Upper lobe of left lung (tissue), 6 donors: ENCODE data around the gene KIRREL3. TPM values are rescaled to one million over a fixed set of nuclear protein-coding genes. Genes with fewer than 3 reads are reported as not detected.
A peak's percentile ranks its signal among the peaks of the same experiment; 100 is the strongest.
"Not testable (repeated sequence)": the region's sequence is repeated elsewhere in the genome, so short reads cannot be mapped to it uniquely, and the experiment has no call there.

Experiments
- ATAC-seq, 2 donors: fragments of 200-7000 bp; cut with Tn5 transposase; one replicate each; pipeline ENCODE4 v1.9.1; 2022; ENCODE audit warnings: mild to moderate bottlenecking in 2 of 2, moderate library complexity in 2 of 2; ENCODE audit not compliant: low FRiP score in 2 of 2
- DNase-seq, 2 donors: peaks; one replicate each; pipeline ENCODE4 v3.0.0-alpha.2; 2019 to 2020
- H3K27ac ChIP-seq, 4 donors: fragments of 200-600 bp; sonication (generic); one replicate each; pipeline ENCODE4 v1.5.1; 2016 to 2019
- H3K27me3 ChIP-seq, 4 donors: fragments of 200-600 bp; sonication (generic); one replicate each; pipeline ENCODE4 v1.5.1; 2017 to 2019
- H3K36me3 ChIP-seq, 4 donors: fragments of 200-600 bp; sonication (generic); one replicate each; pipeline ENCODE4 v1.5.1; 2016 to 2019
- H3K4me1 ChIP-seq, 4 donors: fragments of 200-600 bp; sonication (generic); one replicate each; pipeline ENCODE4 v1.5.1; 2018 to 2019
- H3K4me3 ChIP-seq, 4 donors: fragments of 200-600 bp; sonication (generic); one replicate each; pipeline ENCODE4 v1.5.1; 2017 to 2019; ENCODE audit warnings: mild to moderate bottlenecking in 2 of 4, moderate library complexity in 1 of 4
- H3K9me3 ChIP-seq, 4 donors: fragments of 200-600 bp; sonication (generic); one replicate each; pipeline ENCODE4 v1.5.1; 2018 to 2019
- EP300 ChIP-seq, 4 donors: sonication (generic); formaldehyde crosslinking; IDR thresholded peaks; one replicate each; pipeline ENCODE4 v1.5.1; 2017; ENCODE audit warnings: antibody characterized with exemption in 4 of 4, control low read depth in 2 of 4
- POLR2A ChIP-seq, 4 donors: fragments of 450-650 bp; IDR thresholded peaks; one replicate each; pipeline ENCODE4 v1.5.1; 2016 to 2017; ENCODE audit warnings: antibody characterized with exemption in 4 of 4, mild to moderate bottlenecking in 2 of 4
- POLR2AphosphoS5 ChIP-seq, 2 donors: sonication (generic); formaldehyde crosslinking; IDR thresholded peaks; one replicate each; pipeline ENCODE4 v1.5.1; 2017; ENCODE audit warnings: antibody characterized with exemption in 2 of 2
- WGBS, 2 donors: methylation state at CpG; one replicate each; pipeline ENCODE4 v1.1.5; 2017 to 2018; 5-methylcytosine and 5-hydroxymethylcytosine counted together
- total RNA-seq, 6 donors: library from RNA; depleted of rRNA in 4 of 6; stranded (reverse); fragments of >200 nt in 4 of 6; gene quantifications; one replicate each; pipeline versions ENCODE4 v1.1.0 to v1.2.1, GENCODE V29; 2016 to 2021
- TF ChIP-seq, protein P1 (sequence below), 6 experiments: fragments of 450-650 bp in 4 of 6; fragments of 200-600 bp in 2 of 6; sonication (generic) in 2 of 6; IDR thresholded peaks; one replicate each; pipeline ENCODE4 v1.5.1; 2016 to 2019; ENCODE audit warnings: antibody characterized with exemption in 6 of 6
- donor health status: DM: no; HTN: no; CAD: no; lungs with moderate emphysema.
- donor health status: DM: no; HTN: yes; CAD: no; lungs with severe emphysema.

KIRREL3 gene
- total RNA-seq, 6 donors from 2014 or later: 0.22 to 0.24 TPM; not detected in 4

DNA sequence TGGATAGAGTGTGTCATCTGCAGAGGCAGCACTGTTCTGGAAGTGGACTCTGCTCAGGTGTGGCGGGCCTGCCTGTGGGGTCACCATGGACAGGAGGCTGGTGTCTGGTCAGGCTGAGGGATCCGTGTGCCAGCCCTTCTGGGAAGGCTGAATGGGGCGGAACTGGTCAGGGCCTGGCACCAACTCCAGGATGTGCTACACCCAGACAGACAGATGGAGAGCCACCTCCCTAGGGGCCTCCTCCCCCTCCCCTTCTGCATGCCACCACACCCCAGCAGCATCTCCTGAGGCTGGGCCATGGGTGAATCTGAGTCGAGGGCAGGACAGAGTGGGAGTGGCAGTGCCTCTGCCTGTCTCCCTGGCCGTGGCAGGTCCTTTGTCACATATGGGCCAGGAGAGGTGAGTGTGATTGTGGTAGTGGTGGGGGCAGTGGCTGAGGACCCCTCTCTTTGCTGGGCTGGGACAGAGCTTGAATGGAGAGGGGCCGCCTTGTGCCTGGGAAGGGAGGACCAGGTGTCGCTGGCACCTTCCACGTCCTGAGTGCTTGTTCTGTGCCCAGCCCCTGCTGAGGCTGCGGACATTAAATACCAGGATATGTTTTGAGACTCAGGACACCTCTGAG lies 616.0 kb downstream of the KIRREL3 start:
- 86 to 100% methylated on average over 3 to 6 of the region's 9 CpGs for WGBS, 2 donors
- no peaks in the 10 kb centered on the region for H3K27me3 ChIP-seq
- peak overlapping the region in 1 of 4 donors; percentile 30 for H3K27ac ChIP-seq
- H3K4me1 ChIP-seq: peaks cover 12 to 23% (median 15%) of the 10 kb centered on the region in 4 donors
- TF ChIP-seq, protein P1, sequence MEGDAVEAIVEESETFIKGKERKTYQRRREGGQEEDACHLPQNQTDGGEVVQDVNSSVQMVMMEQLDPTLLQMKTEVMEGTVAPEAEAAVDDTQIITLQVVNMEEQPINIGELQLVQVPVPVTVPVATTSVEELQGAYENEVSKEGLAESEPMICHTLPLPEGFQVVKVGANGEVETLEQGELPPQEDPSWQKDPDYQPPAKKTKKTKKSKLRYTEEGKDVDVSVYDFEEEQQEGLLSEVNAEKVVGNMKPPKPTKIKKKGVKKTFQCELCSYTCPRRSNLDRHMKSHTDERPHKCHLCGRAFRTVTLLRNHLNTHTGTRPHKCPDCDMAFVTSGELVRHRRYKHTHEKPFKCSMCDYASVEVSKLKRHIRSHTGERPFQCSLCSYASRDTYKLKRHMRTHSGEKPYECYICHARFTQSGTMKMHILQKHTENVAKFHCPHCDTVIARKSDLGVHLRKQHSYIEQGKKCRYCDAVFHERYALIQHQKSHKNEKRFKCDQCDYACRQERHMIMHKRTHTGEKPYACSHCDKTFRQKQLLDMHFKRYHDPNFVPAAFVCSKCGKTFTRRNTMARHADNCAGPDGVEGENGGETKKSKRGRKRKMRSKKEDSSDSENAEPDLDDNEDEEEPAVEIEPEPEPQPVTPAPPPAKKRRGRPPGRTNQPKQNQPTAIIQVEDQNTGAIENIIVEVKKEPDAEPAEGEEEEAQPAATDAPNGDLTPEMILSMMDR (IDR thresholded peaks at IDR 0.05): no peak
- TF ChIP-seq EP300 (IDR thresholded peaks at IDR 0.05) (no peak), POLR2AphosphoS5 (IDR thresholded peaks at IDR 0.05) (no peak), POLR2A (IDR thresholded peaks at IDR 0.05) (no peak)
- H3K36me3 ChIP-seq: no peaks in the 10 kb centered on the region
- no peak for ATAC-seq
- H3K9me3 ChIP-seq: no peaks in the 10 kb centered on the region
- no peak overlapping the region for H3K4me3 ChIP-seq
- no peak for DNase-seq

DNA sequence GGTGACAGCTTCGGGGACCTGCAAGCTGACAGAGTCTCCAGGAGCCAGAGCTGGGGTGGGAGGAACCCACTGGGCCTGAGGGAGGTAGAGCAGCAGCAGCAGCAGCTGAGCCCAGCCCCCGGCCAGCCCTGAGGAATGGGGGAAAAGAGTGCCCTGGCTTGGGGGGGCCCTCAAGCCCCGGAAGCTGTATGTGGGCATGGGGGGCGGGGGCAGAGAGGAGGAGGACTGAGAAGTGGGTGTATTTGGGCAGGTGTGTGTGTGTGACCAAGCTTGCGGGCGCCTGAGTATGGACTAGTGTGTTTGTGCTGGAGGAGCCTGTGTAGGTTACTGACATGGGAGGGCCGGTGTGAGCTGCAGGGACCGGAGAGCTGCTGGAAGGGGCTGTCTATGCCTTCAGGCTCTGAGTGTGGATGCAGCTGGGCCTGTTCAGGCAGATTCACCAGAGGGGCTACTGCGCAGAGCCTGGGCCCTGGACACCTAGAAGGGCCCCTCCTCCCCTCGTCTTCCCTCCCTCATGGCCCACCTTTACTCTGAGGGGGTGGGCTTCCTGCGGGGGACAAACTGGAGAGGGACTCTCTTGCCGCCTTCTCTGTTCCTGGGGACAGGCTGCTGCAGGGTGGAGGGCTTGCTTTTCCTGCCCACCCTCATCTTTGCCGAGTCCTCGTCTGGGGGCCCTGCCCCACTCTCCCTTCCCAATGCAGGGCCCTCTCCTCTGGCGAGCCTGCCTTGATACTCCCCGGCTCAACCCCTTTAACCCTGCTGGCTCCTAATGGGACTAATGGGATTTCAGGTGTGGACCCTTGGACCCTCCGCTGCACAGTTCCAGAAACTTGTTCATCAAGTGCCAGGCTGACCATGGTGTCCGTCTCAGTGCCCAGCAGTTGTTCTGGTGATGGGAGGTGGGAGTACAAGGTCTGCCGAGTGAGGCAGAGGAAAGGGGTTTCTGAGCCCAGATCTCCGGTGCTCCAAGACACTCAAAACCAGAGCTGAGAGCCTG lies 616.9 kb downstream of the KIRREL3 start:
- 87 to 93% methylated on average over 12 to 20 of the region's 20 CpGs for WGBS, 2 donors
- peak overlapping the region in 3 of 4 donors; percentile 4 to 52 (median 30) for H3K27ac ChIP-seq
- H3K4me3 ChIP-seq: no peak overlapping the region
- no peaks in the 10 kb centered on the region for H3K9me3 ChIP-seq
- DNase-seq (no peak), ATAC-seq (peak in 1 of 2 donors; percentile 2)
- H3K27me3 ChIP-seq: no peaks in the 10 kb centered on the region
- H3K4me1 ChIP-seq: peaks cover 12 to 23% (median 15%) of the 10 kb centered on the region in 4 donors
- TF ChIP-seq EP300 (IDR thresholded peaks at IDR 0.05) (no peak), POLR2A (IDR thresholded peaks at IDR 0.05) (no peak), POLR2AphosphoS5 (IDR thresholded peaks at IDR 0.05) (no peak)
- TF ChIP-seq, protein P1 (IDR thresholded peaks at IDR 0.05): no peak
- H3K36me3 ChIP-seq: no peaks in the 10 kb centered on the region

DNA sequence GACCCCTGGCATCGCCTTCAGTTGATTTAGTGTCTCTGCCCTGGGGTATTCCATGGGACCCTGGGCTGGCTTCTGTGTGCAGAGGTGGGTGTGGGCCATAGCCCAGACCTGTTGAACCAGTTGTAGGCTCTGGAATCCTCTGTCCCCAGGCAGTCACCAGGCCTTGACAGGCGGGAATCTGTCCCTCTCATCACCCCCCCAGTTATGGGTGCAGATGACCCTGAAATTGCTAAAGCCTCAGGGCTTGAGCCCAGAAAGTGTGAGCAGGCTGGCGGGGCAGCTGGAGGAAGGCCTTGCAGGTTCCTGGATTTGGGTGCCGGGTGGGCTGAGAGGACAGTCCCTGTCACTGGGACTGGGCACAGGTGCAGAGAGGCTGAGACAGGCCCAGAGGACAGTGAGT lies 617.9 kb downstream of the KIRREL3 start:
- ATAC-seq: not testable (repeated sequence)
- 97 to 100% methylated on average over 1 to 4 of the region's 4 CpGs for WGBS, 2 donors

DNA sequence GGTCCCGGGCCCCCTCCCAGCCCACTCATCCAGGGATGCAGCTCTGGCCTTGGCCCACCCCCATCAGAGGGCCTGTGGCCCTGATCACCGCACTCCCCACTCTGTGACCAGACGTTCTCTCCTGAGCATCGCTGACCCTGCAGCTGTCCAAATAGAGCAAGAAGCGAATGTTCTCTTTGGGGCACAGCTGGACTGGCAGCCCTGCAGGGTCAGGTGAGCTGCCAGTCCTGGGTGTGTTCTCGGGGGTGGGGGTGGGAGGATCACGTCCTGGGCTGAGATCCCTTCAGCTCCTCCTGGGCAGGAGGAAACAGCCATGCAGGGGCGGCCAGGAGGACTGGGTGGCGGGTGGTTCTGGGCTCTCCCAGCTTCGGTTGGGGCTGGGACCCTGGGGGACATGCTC lies 618.6 kb downstream of the KIRREL3 start:
- 86% methylated on average over 3 of the region's 10 CpGs; no CpG with 5 or more reads in 1 of the 2 donors for WGBS, 2 donors
- H3K36me3 ChIP-seq, DNase-seq, ATAC-seq, H3K4me3 ChIP-seq, H3K9me3 ChIP-seq, H3K27ac ChIP-seq, H3K27me3 ChIP-seq: not testable (repeated sequence)
- H3K4me1 ChIP-seq: peaks cover 11 to 21% (median 14%) of the 10 kb centered on the region in 4 donors

More for the DNA sequence above, 617.9 kb downstream of the KIRREL3 start:
- not testable (repeated sequence) for H3K4me3 ChIP-seq, H3K9me3 ChIP-seq, DNase-seq, H3K27me3 ChIP-seq, H3K36me3 ChIP-seq
- Histone ChIP-seq H3K27ac (peak overlapping the region in 1 of 4 donors; percentile 18), H3K4me1 (peaks cover 12 to 23% (median 15%) of the 10 kb centered on the region in 4 donors)

DNA sequence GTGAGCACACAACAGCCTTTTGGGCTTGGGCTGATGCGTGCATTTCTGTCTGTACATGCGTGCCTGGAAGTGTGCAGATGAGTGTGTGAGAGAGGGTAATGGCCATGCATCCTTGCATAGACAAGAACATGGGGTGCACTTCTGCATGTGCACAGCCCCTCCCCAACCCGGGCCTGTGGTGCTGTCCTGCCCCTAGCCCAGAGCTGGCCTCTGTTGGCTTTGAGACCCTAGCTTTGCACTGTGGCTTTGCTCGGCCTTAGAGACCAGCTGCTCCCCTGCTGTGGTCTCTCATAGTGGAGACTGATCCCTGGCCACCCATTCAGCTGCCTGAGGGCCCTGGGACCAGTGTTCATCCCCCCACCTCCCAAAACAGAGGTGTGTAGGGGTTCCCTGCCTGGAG lies 619.7 kb downstream of the KIRREL3 start:
- DNase-seq (no peak), ATAC-seq (peak in 1 of 2 donors; percentile 7)
- Histone ChIP-seq H3K36me3 (no peaks in the 10 kb centered on the region), H3K4me1 (peaks cover 2 to 10% (median 3%) of the 10 kb centered on the region in 4 donors), H3K9me3 (no peaks in the 10 kb centered on the region), H3K27me3 (no peaks in the 10 kb centered on the region), H3K4me3 (no peak overlapping the region), H3K27ac (no peak overlapping the region)
- 94 to 100% methylated on average over 1 to 4 of the region's 4 CpGs for WGBS, 2 donors
- TF ChIP-seq EP300 (IDR thresholded peaks at IDR 0.05): no peak
- TF ChIP-seq, protein P1 (IDR thresholded peaks at IDR 0.05): no peak
- TF ChIP-seq POLR2AphosphoS5 (IDR thresholded peaks at IDR 0.05): no peak
- TF ChIP-seq POLR2A (IDR thresholded peaks at IDR 0.05): no peak
